Thyroid gland (tissue), 4 donors: ENCODE measurements around the gene FAM20C. TPM values are rescaled to one million over a fixed set of nuclear protein-coding genes. Genes with fewer than 3 reads are reported as not detected.

Experiments
- DNase-seq, 2 donors: peaks; one replicate each; pipeline ENCODE4 v3.0.0-alpha.2; 2019
- H3K27ac ChIP-seq, 3 donors: fragments of 200-600 bp; sonication (generic); 1 replicate in 2 of 3; 2 replicates in 1 of 3; pipeline ENCODE4 v1.5.1; 2016 to 2019; ENCODE audit warnings: mild to moderate bottlenecking in 1 of 3, moderate library complexity in 1 of 3
- H3K27me3 ChIP-seq: fragments of 200-600 bp; sonication (generic); one replicate; pipeline ENCODE4 v1.5.1; 2019
- H3K36me3 ChIP-seq, 2 donors: fragments of 200-600 bp; sonication (generic); one replicate each; pipeline ENCODE4 v1.5.1; 2016 to 2019
- H3K4me1 ChIP-seq, 2 donors: fragments of 200-600 bp; sonication (generic); one replicate each; pipeline ENCODE4 v1.5.1; 2017 to 2019
- H3K4me3 ChIP-seq, 3 donors: fragments of 200-600 bp; sonication (generic); replicated peaks in 1 of 3; 1 replicate in 2 of 3; 2 replicates in 1 of 3; pipeline ENCODE4 v1.5.1; 2016; ENCODE audit warnings: mild to moderate bottlenecking in 1 of 3
- H3K9me3 ChIP-seq: fragments of 200-600 bp; sonication (generic); one replicate; pipeline ENCODE4 v1.5.1; 2017
- CTCF ChIP-seq, 6 experiments: fragments of 200-600 bp in 3 of 6; fragments of 450-650 bp in 3 of 6; sonication (generic) in 3 of 6; IDR thresholded peaks; one replicate each; pipeline ENCODE4 v1.5.1; 2016 to 2019; ENCODE audit warnings: antibody characterized with exemption in 6 of 6, mild to moderate bottlenecking in 2 of 6, inconsistent platforms in 1 of 6, moderate library complexity in 1 of 6
- POLR2A ChIP-seq, 2 donors: fragments of 450-650 bp; IDR thresholded peaks; one replicate each; pipeline ENCODE4 v1.6.1; 2017; ENCODE audit warnings: antibody characterized with exemption in 2 of 2, mild to moderate bottlenecking in 2 of 2, moderate library complexity in 1 of 2
- WGBS, 2 donors: methylation state at CpG; one replicate each; pipeline ENCODE4 v1.1.5; 2017; 5-methylcytosine and 5-hydroxymethylcytosine counted together
- intact Hi-C: fragments of 100-400 bp; cut with DNase I; formaldehyde crosslinking; loops from one replicate; pipeline ENCODE4 v1.15.1; 2023
- total RNA-seq, 4 donors: library from RNA; depleted of rRNA; stranded (reverse); fragments of >200 nt; gene quantifications; one replicate each; pipeline ENCODE4 v1.2.3, GENCODE V29; 2016

Gene FAM20C
- total RNA-seq, 4 donors from 2014 or later = 14.0 to 41.8 (median 23.3) TPM

GRCh38 chr7:252216-252965 lies 60.0 kb downstream of the FAM20C start:
- intact Hi-C loops = no loop called here

GRCh38 chr7:252981-253380 lies 60.6 kb downstream of the FAM20C start:
- 93 to 96% methylated on average over 22 of the region's 22 CpGs for WGBS, 2 donors
- no peaks in the 10 kb centered on the region for H3K27me3 ChIP-seq
- no peak overlapping the region for H3K27ac ChIP-seq
- no peaks in the 10 kb centered on the region for H3K4me1 ChIP-seq
- H3K4me3 ChIP-seq = no peak overlapping the region
- no peak for TF ChIP-seq CTCF (IDR thresholded peaks at IDR 0.05)
- TF ChIP-seq POLR2A (IDR thresholded peaks at IDR 0.05) = no peak
- no peak for DNase-seq
- H3K9me3 ChIP-seq = no peaks in the 10 kb centered on the region
- H3K36me3 ChIP-seq = peaks cover 32 to 35% of the 10 kb centered on the region in 2 donors
- intact Hi-C loops = no loop called here

More at GRCh38 chr7:252216-252965, 60.0 kb downstream of the FAM20C start:
- TF ChIP-seq CTCF (IDR thresholded peaks at IDR 0.05) = no peak
- TF ChIP-seq POLR2A (IDR thresholded peaks at IDR 0.05) = no peak
- Histone ChIP-seq H3K4me1 (no peaks in the 10 kb centered on the region), H3K4me3 (no peak overlapping the region), H3K27me3 (no peaks in the 10 kb centered on the region), H3K36me3 (peaks cover 31 to 39% of the 10 kb centered on the region in 2 donors), H3K9me3 (no peaks in the 10 kb centered on the region), H3K27ac (no peak overlapping the region)
- DNase-seq = no peak
- 90 to 93% methylated on average over 16 to 17 of the region's 29 CpGs for WGBS, 2 donors

- no peaks in the 10 kb centered on the region for H3K27me3 ChIP-seq
- no peak for TF ChIP-seq CTCF (IDR thresholded peaks at IDR 0.05)
- TF ChIP-seq POLR2A (IDR thresholded peaks at IDR 0.05) = no peak
- peaks cover 29 to 36% of the 10 kb centered on the region in 2 donors for H3K36me3 ChIP-seq
- H3K4me3 ChIP-seq = no peak overlapping the region
- no peak for DNase-seq
- 92 to 95% methylated on average over 35 to 41 of the region's 41 CpGs for WGBS, 2 donors
- intact Hi-C loops = no loop called here
- no peaks in the 10 kb centered on the region for H3K4me1 ChIP-seq
- H3K9me3 ChIP-seq = no peaks in the 10 kb centered on the region
- no peak overlapping the region for H3K27ac ChIP-seq
These were observed 61.4 kb downstream of the FAM20C start for GRCh38 chr7:253581-254336.

GRCh38 chr7:254337-255037 lies 62.1 kb downstream of the FAM20C start:
- Histone ChIP-seq H3K27me3 (no peaks in the 10 kb centered on the region), H3K27ac (no peak overlapping the region), H3K36me3 (peaks cover 27 to 34% of the 10 kb centered on the region in 2 donors), H3K4me3 (no peak overlapping the region), H3K9me3 (no peaks in the 10 kb centered on the region), H3K4me1 (no peaks in the 10 kb centered on the region)
- intact Hi-C loops = no loop called here
- no peak for TF ChIP-seq POLR2A (IDR thresholded peaks at IDR 0.05)
- WGBS, 2 donors = 94 to 95% methylated on average over 31 of the region's 31 CpGs
- DNase-seq = no peak

GRCh38 chr7:255038-255435 lies 62.7 kb downstream of the FAM20C start:
- Histone ChIP-seq H3K27ac (no peak overlapping the region), H3K27me3 (no peaks in the 10 kb centered on the region), H3K4me1 (no peaks in the 10 kb centered on the region), H3K36me3 (peaks cover 29 to 38% of the 10 kb centered on the region in 2 donors), H3K4me3 (no peak overlapping the region), H3K9me3 (no peaks in the 10 kb centered on the region)
- intact Hi-C loops = no loop called here
- DNase-seq = no peak
- TF ChIP-seq CTCF (IDR thresholded peaks at IDR 0.05) (no peak), POLR2A (IDR thresholded peaks at IDR 0.05) (no peak)
- WGBS, 2 donors = 91 to 96% methylated on average over 19 of the region's 19 CpGs
